ENCODE results near the gene ARHGAP26. TPM values are rescaled to one million over a fixed set of nuclear protein-coding genes. Genes with fewer than 3 reads are reported as not detected.

Gene ARHGAP26
- polyA plus RNA-seq, 1 donor from 2014 or later = 1.6 TPM

DNA sequence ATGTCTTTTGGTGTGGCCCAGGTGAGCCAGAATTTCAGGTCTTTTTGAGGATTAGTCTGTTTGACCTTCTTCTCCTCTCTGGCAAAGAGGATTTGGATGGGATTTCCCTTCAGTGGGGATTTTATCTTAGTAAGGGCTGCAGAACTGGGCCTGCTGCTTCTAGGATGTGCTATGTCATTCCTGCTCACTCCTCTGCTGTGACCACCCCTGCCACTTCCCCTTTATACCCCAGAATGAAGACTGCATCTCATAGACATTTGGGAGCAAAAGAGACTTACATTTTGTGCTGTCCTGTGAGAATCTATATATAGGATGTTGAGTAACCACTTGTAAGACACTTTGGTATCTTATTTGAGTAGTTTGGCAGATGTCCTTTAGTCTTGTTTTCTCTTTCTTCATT, 76.2 kb downstream of the ARHGAP26 start:
- Mint-ChIP-seq H3K27me3 (no peaks in the 10 kb centered on the region), H3K4me3 (peak overlapping the region in 2 of 4 donors; percentile 36 to 39), H3K36me3 (no peaks in the 10 kb centered on the region), H3K9me3 (no peaks in the 10 kb centered on the region), H3K4me1 (peaks cover 19 to 28% (median 20%) of the 10 kb centered on the region in 3 donors), H3K27ac (peak overlapping the region in 1 of 3 donors; percentile 33)

DNA sequence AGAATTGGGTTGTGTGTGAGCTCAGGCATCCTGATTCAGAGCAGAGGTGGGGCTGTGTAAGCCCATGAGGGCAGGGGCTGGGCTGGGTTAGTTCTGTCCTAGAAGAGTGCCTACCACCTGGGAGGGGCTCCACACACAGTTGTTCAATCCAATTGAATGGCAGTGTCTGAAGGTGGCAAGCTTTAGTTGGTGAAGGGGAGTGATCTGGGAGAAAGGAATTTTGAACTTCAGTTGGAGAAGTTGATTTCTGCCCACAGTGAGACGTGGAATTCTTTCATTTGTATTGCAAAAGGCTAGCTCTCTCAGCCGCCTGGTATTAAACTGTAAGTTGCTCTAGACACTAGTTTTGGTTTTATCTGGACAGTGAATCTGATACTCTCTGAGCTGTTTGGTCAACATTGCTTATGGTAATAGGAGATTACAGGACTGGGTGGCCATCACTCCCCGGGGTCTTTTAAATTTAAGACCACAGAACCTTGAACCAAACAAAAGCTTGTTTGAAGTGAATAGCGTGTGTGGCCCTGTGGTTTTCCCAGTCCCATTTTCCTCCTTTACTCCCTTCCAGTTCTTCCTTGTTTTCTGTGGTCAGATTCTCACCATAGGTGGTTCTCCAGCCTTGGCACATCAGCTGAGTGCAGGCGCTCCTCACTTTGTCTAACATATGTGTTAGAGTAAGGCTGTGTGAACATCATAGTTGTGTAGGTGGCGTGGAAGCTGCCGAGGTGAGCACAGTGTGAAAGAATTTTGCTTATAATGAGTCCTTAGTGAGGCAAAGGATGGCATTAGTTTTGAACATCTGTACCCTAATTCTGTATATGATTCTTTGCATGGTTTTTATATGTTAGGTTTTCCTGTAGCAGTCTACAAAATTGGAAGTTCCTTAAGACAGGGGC, 78.0 kb downstream of the ARHGAP26 start:
- Mint-ChIP-seq H3K4me3 (peak overlapping the region in 1 of 4 donors; percentile 3), H3K27ac (peak overlapping the region in 1 of 3 donors; percentile 40), H3K27me3 (no peaks in the 10 kb centered on the region), H3K4me1 (peaks cover 19 to 28% (median 20%) of the 10 kb centered on the region in 3 donors), H3K9me3 (no peaks in the 10 kb centered on the region), H3K36me3 (no peaks in the 10 kb centered on the region)

DNA sequence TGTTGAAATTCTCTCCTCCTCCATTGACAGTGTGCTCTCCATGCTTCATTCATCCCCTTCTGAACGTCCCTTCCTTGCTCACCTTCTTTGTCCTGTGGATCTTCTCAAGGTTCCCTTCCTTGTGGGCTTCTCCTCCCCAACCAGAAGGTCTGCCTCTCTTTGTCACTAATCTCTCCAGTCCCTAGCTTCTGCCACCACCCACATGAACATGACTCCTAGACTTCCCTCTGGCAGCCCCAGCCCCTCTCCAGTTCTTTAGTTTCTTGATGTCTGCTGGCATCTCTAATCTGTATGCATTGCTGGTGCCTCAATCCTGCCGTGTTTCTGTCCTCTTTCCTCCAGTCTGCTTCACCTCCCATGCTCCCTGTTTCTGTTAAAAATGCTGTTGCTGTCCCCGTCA, 79.3 kb downstream of the ARHGAP26 start:
- no peaks in the 10 kb centered on the region for H3K36me3 Mint-ChIP-seq
- no peak overlapping the region for H3K4me3 Mint-ChIP-seq
- H3K27me3 Mint-ChIP-seq = no peaks in the 10 kb centered on the region
- no peaks in the 10 kb centered on the region for H3K9me3 Mint-ChIP-seq
- peaks cover 18 to 26% (median 19%) of the 10 kb centered on the region in 3 donors for H3K4me1 Mint-ChIP-seq
- peak overlapping the region in 1 of 3 donors; percentile 23 for H3K27ac Mint-ChIP-seq

DNA sequence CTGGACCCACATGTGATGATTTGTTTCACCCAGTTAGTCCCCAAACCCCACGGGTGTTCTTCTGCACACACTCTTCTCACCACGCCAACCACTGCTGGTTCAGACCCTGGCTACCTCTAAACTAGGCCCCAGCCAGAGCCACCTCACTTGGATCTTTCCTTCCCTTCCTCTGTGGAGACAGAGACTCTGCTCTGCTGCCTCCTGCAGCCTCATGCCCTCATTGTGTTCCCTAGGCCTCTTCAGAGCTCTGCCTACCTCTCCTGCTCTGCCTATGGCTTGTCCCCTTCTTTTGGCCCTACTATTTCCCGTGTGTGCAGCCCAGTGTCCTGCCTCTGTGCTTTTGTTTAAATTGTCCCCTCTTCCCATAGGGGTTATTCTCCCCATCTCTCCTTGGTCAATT, 79.7 kb downstream of the ARHGAP26 start:
- Mint-ChIP-seq H3K27me3 (no peaks in the 10 kb centered on the region), H3K36me3 (no peaks in the 10 kb centered on the region), H3K9me3 (no peaks in the 10 kb centered on the region), H3K27ac (peak overlapping the region in 1 of 3 donors; percentile 23), H3K4me3 (no peak overlapping the region), H3K4me1 (peaks cover 18 to 24% (median 19%) of the 10 kb centered on the region in 3 donors)

DNA sequence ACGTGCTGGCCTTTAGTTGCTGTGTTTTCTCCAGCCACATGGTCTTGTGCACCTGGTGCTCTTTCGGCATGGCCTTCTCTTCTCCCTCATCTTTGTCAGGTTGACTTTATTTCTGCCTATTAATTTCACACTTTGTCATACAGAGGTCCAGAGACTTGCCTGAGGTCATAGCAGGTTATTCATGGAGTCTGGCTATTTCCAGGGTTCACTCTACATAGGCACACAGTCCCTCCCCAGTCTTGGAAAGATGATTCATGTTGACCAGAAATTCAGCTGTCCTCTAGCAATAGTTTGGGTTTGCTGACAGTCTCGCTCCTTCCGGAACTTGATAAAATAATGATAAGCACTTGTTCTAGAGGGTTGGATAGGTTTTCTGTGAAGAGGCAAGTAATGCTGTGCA, 81.6 kb downstream of the ARHGAP26 start:
- Mint-ChIP-seq H3K27ac (peak overlapping the region in 1 of 3 donors; percentile 16), H3K4me1 (peaks cover 3 to 6% (median 3%) of the 10 kb centered on the region in 3 donors)

DNA sequence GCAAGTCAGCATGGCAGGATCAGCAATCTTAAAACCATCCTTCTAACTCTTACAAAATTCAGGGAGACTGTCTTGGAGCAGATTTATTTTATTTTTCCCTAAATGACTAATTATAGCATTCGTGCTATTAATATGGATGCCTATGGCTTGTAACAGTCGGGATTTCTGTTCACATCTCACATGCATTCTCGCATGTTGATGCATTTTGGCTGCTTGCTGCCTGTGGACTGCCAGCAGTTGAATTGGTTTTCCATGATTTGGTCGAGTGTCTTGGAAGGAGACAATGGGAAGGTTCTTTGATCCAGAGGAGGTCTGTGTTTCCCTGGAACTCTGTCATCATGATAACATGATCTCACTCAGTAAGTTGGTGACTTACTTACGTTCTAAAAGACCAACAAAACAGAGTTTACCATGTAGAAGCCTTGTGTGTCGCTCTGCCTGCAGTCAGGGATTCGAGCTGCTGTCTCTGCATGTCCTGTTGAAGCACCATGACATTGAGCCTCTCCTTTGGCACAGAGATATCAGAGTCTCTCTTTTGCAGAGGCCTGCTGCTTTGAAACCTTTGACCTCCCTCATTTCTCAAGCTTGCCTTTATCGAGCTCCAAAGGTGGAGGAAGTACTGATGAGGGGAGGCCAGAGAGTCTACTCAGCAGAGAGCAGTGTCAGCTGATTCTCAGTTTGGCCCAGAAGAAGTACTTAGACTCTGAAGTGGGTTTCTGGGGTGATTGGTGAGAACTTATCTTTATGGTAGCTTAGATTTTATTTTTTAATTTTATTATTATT, 82.4 kb downstream of the ARHGAP26 start:
- H3K9me3 Mint-ChIP-seq = no peaks in the 10 kb centered on the region
- H3K4me1 Mint-ChIP-seq = peaks cover 0 to 3% (median 1%) of the 10 kb centered on the region in 3 donors
- H3K4me3 Mint-ChIP-seq = no peak overlapping the region
- no peaks in the 10 kb centered on the region for H3K27me3 Mint-ChIP-seq
- H3K36me3 Mint-ChIP-seq = no peaks in the 10 kb centered on the region
- no peak overlapping the region for H3K27ac Mint-ChIP-seq

More for the DNA sequence above, 81.6 kb downstream of the ARHGAP26 start:
- no peaks in the 10 kb centered on the region for H3K27me3 Mint-ChIP-seq
- no peaks in the 10 kb centered on the region for H3K36me3 Mint-ChIP-seq
- no peaks in the 10 kb centered on the region for H3K9me3 Mint-ChIP-seq
- H3K4me3 Mint-ChIP-seq = no peak overlapping the region

DNA sequence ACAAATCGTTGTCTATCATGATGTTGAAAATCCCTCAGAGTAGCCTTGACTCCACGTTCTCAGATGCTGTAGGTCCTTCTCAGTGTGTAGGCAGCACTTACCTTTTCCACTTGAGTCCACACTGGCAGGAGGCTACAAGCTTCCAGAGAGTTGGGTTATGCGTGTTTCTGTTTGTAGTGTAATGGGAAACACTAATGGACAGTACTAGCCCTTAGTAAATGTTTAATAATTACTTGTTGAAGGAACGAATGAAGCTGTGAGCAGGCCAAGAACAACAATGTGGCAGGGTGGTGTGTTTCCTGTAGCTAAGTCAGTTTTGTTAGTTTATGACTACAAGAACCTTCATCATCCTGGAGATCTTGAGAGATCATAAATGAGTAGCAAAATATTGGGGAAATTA, 83.5 kb downstream of the ARHGAP26 start:
- Mint-ChIP-seq H3K4me3 (no peak overlapping the region), H3K27me3 (no peaks in the 10 kb centered on the region), H3K4me1 (peaks cover 0 to 5% (median 2%) of the 10 kb centered on the region in 3 donors), H3K27ac (no peak overlapping the region), H3K36me3 (no peaks in the 10 kb centered on the region), H3K9me3 (no peaks in the 10 kb centered on the region)

DNA sequence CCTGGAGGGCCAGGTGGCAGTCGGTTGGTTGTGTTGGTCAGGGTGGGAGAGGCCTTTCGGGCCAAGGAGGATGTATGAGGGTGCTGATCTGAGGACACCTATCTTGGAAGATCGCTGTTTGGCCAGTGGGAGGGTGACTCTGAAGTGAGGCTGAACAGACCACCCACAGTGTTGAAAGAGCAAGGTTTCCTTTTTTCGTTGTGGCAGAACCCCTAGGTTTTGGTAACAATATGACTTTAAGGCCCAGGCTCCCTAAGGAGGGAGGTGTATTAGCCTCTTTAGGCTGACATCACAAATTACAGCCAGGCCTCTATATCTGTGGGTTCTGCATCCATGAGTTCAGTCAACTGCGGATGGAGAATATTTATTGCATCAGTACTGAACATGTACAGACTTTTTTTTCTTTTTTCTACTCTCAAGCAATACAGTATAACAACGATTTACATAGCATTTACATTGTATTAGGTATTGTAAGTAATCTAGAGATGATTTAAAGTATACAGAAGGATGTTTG, 86.1 kb downstream of the ARHGAP26 start:
- Mint-ChIP-seq H3K9me3 (no peaks in the 10 kb centered on the region), H3K4me3 (no peak overlapping the region), H3K27ac (no peak overlapping the region), H3K4me1 (peaks cover 2 to 3% (median 2%) of the 10 kb centered on the region in 3 donors), H3K36me3 (no peaks in the 10 kb centered on the region), H3K27me3 (no peaks in the 10 kb centered on the region)

GRCh38 chr5:142857405-142857804, 87.2 kb downstream of the ARHGAP26 start:
- Mint-ChIP-seq H3K27ac (peak overlapping the region in 1 of 3 donors; percentile 45), H3K4me3 (no peak overlapping the region), H3K9me3 (no peaks in the 10 kb centered on the region), H3K4me1 (peaks cover 2 to 3% (median 2%) of the 10 kb centered on the region in 3 donors), H3K27me3 (no peaks in the 10 kb centered on the region), H3K36me3 (no peaks in the 10 kb centered on the region)

DNA sequence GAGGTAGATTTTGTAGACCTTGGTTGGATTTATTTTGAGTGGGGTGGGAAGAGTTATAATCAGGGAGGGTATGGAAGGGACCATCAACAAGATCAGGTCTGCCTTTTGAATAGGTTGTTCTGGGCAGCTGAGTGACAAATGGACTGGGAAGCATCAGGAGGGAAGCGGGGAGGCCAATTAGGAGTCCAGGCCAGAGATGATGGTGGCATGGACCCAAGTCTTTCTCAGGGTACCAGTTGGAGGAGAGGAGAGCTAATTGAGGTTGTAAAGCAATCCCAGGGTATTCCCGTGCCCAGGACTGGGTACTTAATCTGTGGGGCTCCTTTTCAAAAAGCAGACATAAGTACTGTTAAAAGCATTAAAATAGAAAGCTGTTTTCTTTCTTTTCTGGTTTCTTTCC, 88.9 kb downstream of the ARHGAP26 start:
- Mint-ChIP-seq H3K27ac (peak overlapping the region in 1 of 3 donors; percentile 31), H3K4me3 (no peak overlapping the region), H3K4me1 (peaks cover 2 to 3% (median 2%) of the 10 kb centered on the region in 3 donors), H3K36me3 (no peaks in the 10 kb centered on the region), H3K9me3 (no peaks in the 10 kb centered on the region), H3K27me3 (no peaks in the 10 kb centered on the region)

DNA sequence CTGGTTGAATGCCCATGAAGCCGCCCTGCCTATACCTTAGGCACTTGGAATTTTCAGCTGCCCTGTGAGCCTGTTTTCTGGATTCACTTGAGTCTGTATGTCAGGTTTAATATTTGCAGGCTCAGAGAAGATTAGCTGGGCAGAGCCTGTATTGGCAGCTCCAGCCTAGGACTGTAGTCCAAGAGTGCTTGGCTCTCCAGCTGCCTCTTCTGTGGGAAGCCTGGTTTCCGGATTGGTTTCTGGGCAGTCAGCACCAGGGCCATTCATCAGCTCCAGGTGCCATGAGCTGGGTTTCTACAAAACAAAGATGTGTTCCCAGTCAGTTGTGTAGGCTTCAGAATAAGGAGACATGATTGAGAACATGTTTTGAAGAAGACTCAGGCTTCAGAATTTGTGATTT, 90.1 kb downstream of the ARHGAP26 start:
- Mint-ChIP-seq H3K9me3 (no peaks in the 10 kb centered on the region), H3K27me3 (no peaks in the 10 kb centered on the region), H3K4me3 (no peak overlapping the region), H3K4me1 (peaks cover 2 to 3% (median 2%) of the 10 kb centered on the region in 3 donors), H3K36me3 (no peaks in the 10 kb centered on the region), H3K27ac (no peak overlapping the region)

DNA sequence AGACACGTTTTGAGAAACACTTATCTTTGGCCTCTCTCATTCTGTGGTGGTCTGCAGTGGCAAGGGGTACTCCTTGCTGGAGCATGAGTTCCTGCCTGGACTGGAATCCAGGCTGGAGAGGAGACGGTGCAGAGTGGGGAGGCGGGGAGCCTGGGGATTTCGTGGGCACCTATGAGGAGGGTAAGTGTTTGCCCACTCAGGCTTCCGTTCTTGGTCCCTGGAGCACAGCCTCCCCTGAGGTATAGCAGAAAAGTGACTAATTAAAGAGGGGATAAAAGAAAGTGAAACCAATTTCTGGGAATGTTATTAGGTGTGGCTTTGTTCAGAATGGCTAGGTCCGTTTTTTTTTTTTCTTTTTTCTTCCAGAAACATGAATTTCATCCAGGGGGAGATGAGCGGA, 90.8 kb downstream of the ARHGAP26 start:
- peaks cover 2 to 3% (median 2%) of the 10 kb centered on the region in 3 donors for H3K4me1 Mint-ChIP-seq
- no peaks in the 10 kb centered on the region for H3K27me3 Mint-ChIP-seq
- no peak overlapping the region for H3K4me3 Mint-ChIP-seq
- no peaks in the 10 kb centered on the region for H3K9me3 Mint-ChIP-seq
- peak overlapping the region in 1 of 3 donors; percentile 22 for H3K27ac Mint-ChIP-seq
- H3K36me3 Mint-ChIP-seq = no peaks in the 10 kb centered on the region

DNA sequence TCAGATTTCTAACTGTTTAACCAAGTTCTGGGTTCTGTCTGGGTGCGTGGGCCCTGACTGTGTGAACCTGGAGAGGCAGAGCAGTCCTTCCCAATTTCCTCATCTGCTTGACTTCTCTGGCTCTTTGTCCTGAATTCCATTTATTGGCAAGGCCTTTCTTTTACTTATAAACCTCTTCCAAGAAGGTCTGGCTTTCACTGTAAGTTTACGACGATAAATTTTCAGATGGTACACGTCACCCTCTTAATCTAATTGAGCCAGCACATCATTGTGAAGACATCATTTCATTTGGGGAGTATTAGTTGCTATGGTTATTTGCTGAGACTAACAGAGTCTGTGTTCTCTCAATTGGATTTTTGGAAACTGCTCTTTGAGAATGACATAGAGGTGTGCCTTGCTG, 92.4 kb downstream of the ARHGAP26 start:
- H3K4me1 Mint-ChIP-seq = peaks cover 2 to 6% (median 3%) of the 10 kb centered on the region in 3 donors
- no peaks in the 10 kb centered on the region for H3K9me3 Mint-ChIP-seq
- no peak overlapping the region for H3K4me3 Mint-ChIP-seq
- H3K27ac Mint-ChIP-seq = no peak overlapping the region
- no peaks in the 10 kb centered on the region for H3K36me3 Mint-ChIP-seq
- H3K27me3 Mint-ChIP-seq = no peaks in the 10 kb centered on the region

GRCh38 chr5:142863856-142864255, 93.7 kb downstream of the ARHGAP26 start:
- Mint-ChIP-seq H3K36me3 (no peaks in the 10 kb centered on the region), H3K9me3 (no peaks in the 10 kb centered on the region), H3K27me3 (no peaks in the 10 kb centered on the region), H3K4me3 (peak overlapping the region in 1 of 4 donors; percentile 1), H3K27ac (no peak overlapping the region), H3K4me1 (peaks cover 2 to 4% (median 3%) of the 10 kb centered on the region in 3 donors)

All from IgD-negative memory B cell (primary cell).